GM12891 (cell line): ENCODE measurements around the gene RTL5.

Experiments
- POLR2A ChIP-seq: IDR thresholded peaks from 2 replicates; pipeline ENCODE4 v1.6.1; 2011; ENCODE audit warnings: low read depth, low read length, control low read depth
- POLR2AphosphoS5 ChIP-seq: IDR thresholded peaks from 2 replicates; pipeline ENCODE4 v1.6.1; 2011; ENCODE audit warnings: low read depth, low read length, control low read depth
- POU2F2 ChIP-seq: IDR thresholded peaks from 2 replicates; pipeline ENCODE4 v1.6.1; 2011; ENCODE audit warnings: low read depth, mild to moderate bottlenecking, control low read depth, low read length, moderate library complexity
- SPI1 ChIP-seq: IDR thresholded peaks from 2 replicates; pipeline ENCODE4 v1.6.1; 2011; ENCODE audit warnings: low read depth, low read length, control low read depth
- TAF1 ChIP-seq: IDR thresholded peaks from 2 replicates; pipeline ENCODE4 v1.6.1; 2011; ENCODE audit warnings: low read depth, low read length, control low read depth

GRCh38 chrX:72159769-72160168, 28.1 kb upstream of the RTL5 start:
- TF ChIP-seq TAF1 (no peak), POLR2A (no peak), POLR2AphosphoS5 (no peak), SPI1 (no peak), POU2F2 (no peak)
